ENCODE measurements around the gene NCKAP5. TPM values are rescaled to one million over a fixed set of nuclear protein-coding genes. Genes with fewer than 3 reads are reported as not detected.

The NCKAP5 gene
- total and polyA plus RNA-seq, 2 donors (not counting 1 experiment from before 2014, with no cell fraction given): not detected

DNA sequence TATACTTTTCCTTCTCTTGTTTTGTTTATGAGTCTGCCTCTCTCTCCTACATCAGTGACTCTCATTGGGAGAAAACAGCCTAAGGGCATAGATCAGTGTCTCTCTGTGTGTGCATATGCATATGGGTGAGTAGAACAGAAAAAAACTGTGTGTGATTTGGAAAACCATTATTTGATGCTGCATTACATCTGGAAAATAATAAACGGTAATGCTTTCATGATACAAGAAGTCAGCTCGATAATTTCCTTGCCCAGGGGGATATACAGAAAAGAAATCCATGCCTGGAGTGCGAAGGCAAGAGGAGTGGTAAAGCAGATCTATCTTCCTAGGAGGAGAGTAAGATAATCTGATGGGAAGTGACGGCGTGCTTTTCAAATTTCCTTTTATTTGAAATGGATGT lies 676.8 kb downstream of the NCKAP5 start:
- H3K27ac Mint-ChIP-seq: no peak overlapping the region
- H3K27me3 Mint-ChIP-seq: no peaks in the 10 kb centered on the region
- WGBS (ENCODE audit: insufficient coverage): 100% methylated on average over 2 of the region's 5 CpGs

DNA sequence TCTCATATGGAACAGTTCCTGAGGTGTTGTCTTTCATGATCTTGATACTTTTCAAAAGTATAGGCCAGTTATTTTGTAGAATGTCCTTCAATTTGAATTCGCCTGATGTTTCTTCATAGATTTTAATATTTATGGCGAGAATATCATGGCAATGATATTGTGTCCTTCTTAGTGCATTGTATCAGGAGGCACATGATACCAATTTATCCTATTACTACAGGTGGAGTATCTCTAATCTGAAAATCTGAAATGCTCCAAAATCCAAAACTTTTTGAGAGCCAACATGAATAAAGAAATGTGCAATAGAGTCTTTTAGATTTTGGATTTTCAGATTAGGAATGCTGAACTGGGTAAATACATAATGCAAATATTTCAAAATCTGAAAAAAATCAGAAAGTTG lies 681.7 kb downstream of the NCKAP5 start:
- no peak overlapping the region for H3K9ac ChIP-seq (ENCODE audit: low read length)
- no peaks in the 10 kb centered on the region for H3K27me3 ChIP-seq (replicated peaks in 1 of 4; ENCODE audit: control extremely low read depth in 1 of 4, control insufficient read depth in 3 of 4, insufficient read depth in 4 of 4, low read length in 3 of 4)
- Mint-ChIP-seq H3K27me3 (no peaks in the 10 kb centered on the region), H3K9me3 (ENCODE audit: insufficient read depth) (peaks cover 5% of the 10 kb centered on the region), H3K27ac (no peak overlapping the region), H3K4me1 (no peaks in the 10 kb centered on the region), H3K4me3 (no peak overlapping the region)
- H3K36me3 ChIP-seq (replicated peaks in 1 of 2; ENCODE audit: control extremely low read depth in 1 of 2, control insufficient read depth in 1 of 2, extremely low read depth in 1 of 2, insufficient read depth in 2 of 2, low read length in 1 of 2): no peaks in the 10 kb centered on the region
- H4K20me1 ChIP-seq (ENCODE audit: control insufficient read depth, insufficient read depth, low read length, poor library complexity, severe bottlenecking): no peaks in the 10 kb centered on the region
- DNase-seq (no peak), ATAC-seq (ENCODE audit: low read depth) (no peak)
- no peak overlapping the region for H3K4me2 ChIP-seq (replicated peaks; ENCODE audit: low read depth, low read length, poor library complexity, severe bottlenecking)
- H3K9me3 ChIP-seq (ENCODE audit: control extremely low read depth in 1 of 3, control insufficient read depth in 2 of 3, insufficient read depth in 1 of 3, low read length in 2 of 3): peaks cover 0 to 3% (median 0%) of the 10 kb centered on the region in 3 donors
- intact Hi-C loops (cut with micrococcal nuclease): no loop called here
- no CpG with 5 or more reads among the region's 2 CpGs for WGBS (ENCODE audit: insufficient coverage)
- POLR2A ChIA-PET: no interaction called here
- H3K4me3 ChIP-seq (ENCODE audit: control extremely low read depth in 1 of 5, extremely low read depth in 1 of 5, insufficient read depth in 1 of 5, low read depth in 2 of 5, low read length in 4 of 5): no peak overlapping the region
- no peak for TF ChIP-seq EZH2 (IDR thresholded peaks at IDR 0.05; ENCODE audit: borderline replicate concordance, insufficient read depth, low read depth, low read length, poor library complexity, severe bottlenecking)
- TF ChIP-seq, protein P1, sequence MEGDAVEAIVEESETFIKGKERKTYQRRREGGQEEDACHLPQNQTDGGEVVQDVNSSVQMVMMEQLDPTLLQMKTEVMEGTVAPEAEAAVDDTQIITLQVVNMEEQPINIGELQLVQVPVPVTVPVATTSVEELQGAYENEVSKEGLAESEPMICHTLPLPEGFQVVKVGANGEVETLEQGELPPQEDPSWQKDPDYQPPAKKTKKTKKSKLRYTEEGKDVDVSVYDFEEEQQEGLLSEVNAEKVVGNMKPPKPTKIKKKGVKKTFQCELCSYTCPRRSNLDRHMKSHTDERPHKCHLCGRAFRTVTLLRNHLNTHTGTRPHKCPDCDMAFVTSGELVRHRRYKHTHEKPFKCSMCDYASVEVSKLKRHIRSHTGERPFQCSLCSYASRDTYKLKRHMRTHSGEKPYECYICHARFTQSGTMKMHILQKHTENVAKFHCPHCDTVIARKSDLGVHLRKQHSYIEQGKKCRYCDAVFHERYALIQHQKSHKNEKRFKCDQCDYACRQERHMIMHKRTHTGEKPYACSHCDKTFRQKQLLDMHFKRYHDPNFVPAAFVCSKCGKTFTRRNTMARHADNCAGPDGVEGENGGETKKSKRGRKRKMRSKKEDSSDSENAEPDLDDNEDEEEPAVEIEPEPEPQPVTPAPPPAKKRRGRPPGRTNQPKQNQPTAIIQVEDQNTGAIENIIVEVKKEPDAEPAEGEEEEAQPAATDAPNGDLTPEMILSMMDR (IDR thresholded peaks at IDR 0.05): no peak
- H3K4me1 ChIP-seq (ENCODE audit: control insufficient read depth in 2 of 2, insufficient read depth in 2 of 2, low read length in 2 of 2): no peaks in the 10 kb centered on the region
- H3K27ac ChIP-seq (ENCODE audit: low read length in 2 of 2): no peak overlapping the region
- H2AFZ ChIP-seq (ENCODE audit: insufficient read depth, low read depth, low read length, poor library complexity, severe bottlenecking): no peak overlapping the region
- CTCF ChIA-PET: no interaction called here
- no peaks in the 10 kb centered on the region for H3K79me2 ChIP-seq (ENCODE audit: control insufficient read depth, insufficient read depth, low read length)

More for the DNA sequence above, 676.8 kb downstream of the NCKAP5 start:
- Histone ChIP-seq H2AFZ (ENCODE audit: insufficient read depth, low read depth, low read length, poor library complexity, severe bottlenecking) (no peak overlapping the region), H3K9ac (ENCODE audit: low read length) (no peak overlapping the region), H3K9me3 (ENCODE audit: control extremely low read depth in 1 of 3, control insufficient read depth in 2 of 3, insufficient read depth in 1 of 3, low read length in 2 of 3) (peaks cover 0 to 3% (median 0%) of the 10 kb centered on the region in 3 donors), H3K27me3 (replicated peaks in 1 of 4; ENCODE audit: control extremely low read depth in 1 of 4, control insufficient read depth in 3 of 4, insufficient read depth in 4 of 4, low read length in 3 of 4) (no peaks in the 10 kb centered on the region), H3K27ac (ENCODE audit: low read length in 2 of 2) (no peak overlapping the region), H3K4me2 (replicated peaks; ENCODE audit: low read depth, low read length, poor library complexity, severe bottlenecking) (no peak overlapping the region), H3K4me3 (ENCODE audit: control extremely low read depth in 1 of 5, extremely low read depth in 1 of 5, insufficient read depth in 1 of 5, low read depth in 2 of 5, low read length in 4 of 5) (no peak overlapping the region), H3K79me2 (ENCODE audit: control insufficient read depth, insufficient read depth, low read length) (no peaks in the 10 kb centered on the region), H3K36me3 (replicated peaks in 1 of 2; ENCODE audit: control extremely low read depth in 1 of 2, control insufficient read depth in 1 of 2, extremely low read depth in 1 of 2, insufficient read depth in 2 of 2, low read length in 1 of 2) (no peaks in the 10 kb centered on the region), H4K20me1 (ENCODE audit: control insufficient read depth, insufficient read depth, low read length, poor library complexity, severe bottlenecking) (no peaks in the 10 kb centered on the region), H3K4me1 (ENCODE audit: control insufficient read depth in 2 of 2, insufficient read depth in 2 of 2, low read length in 2 of 2) (no peaks in the 10 kb centered on the region)
- Mint-ChIP-seq H3K4me3 (no peak overlapping the region), H3K4me1 (no peaks in the 10 kb centered on the region), H3K9me3 (ENCODE audit: insufficient read depth) (no peaks in the 10 kb centered on the region)
- TF ChIP-seq, protein P1 (IDR thresholded peaks at IDR 0.05): no peak
- no peak for TF ChIP-seq EZH2 (IDR thresholded peaks at IDR 0.05; ENCODE audit: borderline replicate concordance, insufficient read depth, low read depth, low read length, poor library complexity, severe bottlenecking)
- ATAC-seq (ENCODE audit: low read depth) (no peak), DNase-seq (no peak)
- POLR2A ChIA-PET: no interaction called here
- intact Hi-C loops (cut with micrococcal nuclease): no loop called here
- CTCF ChIA-PET: no interaction called here
